HepG2 (cell line): Measurements from ENCODE around the gene TPM2. TPM values are rescaled to one million over a fixed set of nuclear protein-coding genes. Genes with fewer than 3 reads are reported as not detected.
A peak's percentile ranks its signal among the peaks of the same experiment; 100 is the strongest.

ENCODE experiments used
- ATF3 ChIP-seq: sonication (generic); formaldehyde crosslinking; IDR thresholded peaks from 2 replicates; pipeline ENCODE4 v1.4.0; 2020; ENCODE audit warnings: missing genetic modification reagents
- CBX1 ChIP-seq: IDR thresholded peaks from one replicate; pipeline ENCODE4 v1.6.1; 2016; ENCODE audit warnings: antibody characterized with exemption, low read depth
- DDIT3 ChIP-seq: sonication (generic); formaldehyde crosslinking; IDR thresholded peaks from 2 replicates; pipeline ENCODE4 v1.4.0; 2020; ENCODE audit warnings: mild to moderate bottlenecking, missing genetic modification reagents
- HNRNPUL1 ChIP-seq: fragments of 200-400 bp; formaldehyde crosslinking; IDR thresholded peaks from 2 replicates; pipeline ENCODE4 v1.6.1; 2017; ENCODE audit warnings: low read depth, mild to moderate bottlenecking, low read length, moderate library complexity
- IRF1 ChIP-seq: sonication (generic); formaldehyde crosslinking; IDR thresholded peaks from 2 replicates; pipeline ENCODE4 v1.4.0; 2020; ENCODE audit warnings: low read depth, mild to moderate bottlenecking, missing genetic modification reagents
- KLF15 ChIP-seq: sonication (generic); formaldehyde crosslinking; IDR thresholded peaks from 2 replicates; pipeline ENCODE4 v1.8.1; 2023; ENCODE audit warnings: borderline replicate concordance, mild to moderate bottlenecking, inconsistent platforms, missing genetic modification reagents, mixed read lengths
- ONECUT2 ChIP-seq: sonication (generic); formaldehyde crosslinking; IDR thresholded peaks from 2 replicates; pipeline ENCODE4 v1.4.0; 2020; ENCODE audit warnings: missing genetic modification reagents
- POGK ChIP-seq: sonication (generic); formaldehyde crosslinking; conservative IDR thresholded peaks from 2 replicates; pipeline ENCODE4 v1.8.0; 2022; ENCODE audit warnings: mild to moderate bottlenecking, moderate library complexity, missing genetic modification reagents
- PREB ChIP-seq: sonication (generic); formaldehyde crosslinking; IDR thresholded peaks from 2 replicates; pipeline ENCODE4 v1.4.0; 2020; ENCODE audit warnings: missing genetic modification reagents
- REST ChIP-seq, 2 experiments: IDR thresholded peaks; 2 replicates each; pipeline ENCODE4 v1.6.1; 2011 to 2012; ENCODE audit warnings: low read length in 2 of 2, borderline replicate concordance in 1 of 2, low read depth in 1 of 2, mild to moderate bottlenecking in 1 of 2, moderate library complexity in 1 of 2
- SETDB1 ChIP-seq: sonication (generic); formaldehyde crosslinking; IDR thresholded peaks from 2 replicates; pipeline ENCODE4 v1.5.1; 2020; ENCODE audit warnings: missing genetic modification reagents, mild to moderate bottlenecking, borderline replicate concordance
- SP2 ChIP-seq: sonication (generic); formaldehyde crosslinking; IDR thresholded peaks from 2 replicates; pipeline ENCODE4 v1.5.1; 2020; ENCODE audit warnings: mild to moderate bottlenecking, missing genetic modification reagents
- TSC22D2 ChIP-seq: sonication (generic); formaldehyde crosslinking; IDR thresholded peaks from 2 replicates; pipeline ENCODE4 v1.5.1; 2020; ENCODE audit warnings: missing genetic modification reagents, mild to moderate bottlenecking, borderline replicate concordance
- ZBTB7A ChIP-seq: sonication (generic); formaldehyde crosslinking; IDR thresholded peaks from 2 replicates; pipeline ENCODE4 v1.8.0; 2022; ENCODE audit warnings: mild to moderate bottlenecking, missing genetic modification reagents
- ZNF230 ChIP-seq: sonication (generic); formaldehyde crosslinking; IDR thresholded peaks from 2 replicates; pipeline ENCODE4 v1.4.0; 2020; ENCODE audit warnings: mild to moderate bottlenecking, missing genetic modification reagents
- ZNF234 ChIP-seq: sonication (generic); formaldehyde crosslinking; conservative IDR thresholded peaks from 2 replicates; pipeline ENCODE4 v1.5.1; 2020; ENCODE audit warnings: mild to moderate bottlenecking, missing genetic modification reagents
- ZNF235 ChIP-seq: sonication (generic); formaldehyde crosslinking; IDR thresholded peaks from 2 replicates; pipeline ENCODE4 v1.8.1; 2023; ENCODE audit warnings: mild to moderate bottlenecking, missing genetic modification reagents, borderline replicate concordance
- ZNF44 ChIP-seq: sonication (generic); formaldehyde crosslinking; IDR thresholded peaks from 2 replicates; pipeline ENCODE4 v1.5.1; 2020; ENCODE audit warnings: mild to moderate bottlenecking, missing genetic modification reagents
- ZNF569 ChIP-seq: sonication (generic); formaldehyde crosslinking; IDR thresholded peaks from 2 replicates; pipeline ENCODE4 v1.5.0; 2020; ENCODE audit warnings: mild to moderate bottlenecking, missing genetic modification reagents, moderate library complexity, borderline replicate concordance
- ZNF576 ChIP-seq: sonication (generic); formaldehyde crosslinking; IDR thresholded peaks from 2 replicates; pipeline ENCODE4 v1.4.0; 2020; ENCODE audit warnings: mild to moderate bottlenecking, missing genetic modification reagents
- ZSCAN30 ChIP-seq: sonication (generic); formaldehyde crosslinking; IDR thresholded peaks from 2 replicates; pipeline ENCODE4 v1.5.0; 2020; ENCODE audit warnings: mild to moderate bottlenecking, missing genetic modification reagents
- polyA plus RNA-seq, 8 experiments: library from polyadenylated mRNA; depleted of rRNA in 3 of 8; stranded (reverse) in 7 of 8; unstranded in 1 of 8; fragments of >200 nt; fragmentation: Illumina TruSeq in 4 of 8; extraction: Trizol in 4 of 8; gene quantifications; 2 replicates each; pipeline versions ENCODE4 v1.2.1 to v1.2.3, GENCODE V29; 2011 to 2016; ENCODE audit warnings: low read depth in 4 of 8, missing spikeins in 1 of 8, mixed read lengths in 1 of 8; ENCODE audit not compliant: insufficient read depth in 1 of 8
- total RNA-seq, 5 experiments: library from RNA; depleted of rRNA; stranded (reverse); fragments of >200 nt; fragmentation: Illumina TruSeq; extraction: Trizol; gene quantifications; 2 replicates each; pipeline ENCODE4 v1.2.3, GENCODE V29; 2016; ENCODE audit warnings: low read depth in 1 of 5

Gene TPM2
- total and polyA plus RNA-seq, 2 of the 13 experiments (the other 11 are each of a cell fraction or from before 2014, with no cell fraction given), result 3.1 to 10.7 TPM

- TF ChIP-seq ONECUT2 (CRISPR knock-in tag), result no peak
- TF ChIP-seq HNRNPUL1, result 0 out of 2 replicates have a peak, but pooled peaks have one; percentile 35
- TF ChIP-seq ZNF44 (CRISPR knock-in tag), result no peak
- no peak for TF ChIP-seq ZNF569
- no peak for TF ChIP-seq ZNF576 (CRISPR knock-in tag)
- no peak; the same call in 1 of the 2 replicates for TF ChIP-seq ZNF234 (CRISPR knock-in tag)
- no peak for TF ChIP-seq TSC22D2 (CRISPR knock-in tag)
- TF ChIP-seq ZBTB7A (CRISPR knock-in tag), result no peak
- no peak for TF ChIP-seq SP2 (CRISPR knock-in tag)
- no peak for TF ChIP-seq ATF3 (CRISPR knock-in tag)
- TF ChIP-seq IRF1 (CRISPR knock-in tag), result no peak
- no peak for TF ChIP-seq REST (IDR thresholded peaks at IDR 0.05; ENCODE audit: borderline replicate concordance in 1 of 2, low read depth in 1 of 2, low read length in 2 of 2)
- TF ChIP-seq DDIT3 (CRISPR knock-in tag), result no peak
- no peak for TF ChIP-seq SETDB1 (CRISPR knock-in tag)
- TF ChIP-seq POGK, result peak; percentile 69; the same call in 1 of the 2 replicates
- TF ChIP-seq ZSCAN30 (CRISPR knock-in tag), result no peak; the same call in 1 of the 2 replicates
- peak; percentile 70 for TF ChIP-seq CBX1
- 0 out of 2 replicates have a peak, but pooled peaks have one; percentile 35 for TF ChIP-seq ZNF230 (CRISPR knock-in tag)
- TF ChIP-seq KLF15 (CRISPR knock-in tag), result no peak
- TF ChIP-seq ZNF235 (CRISPR knock-in tag), result no peak
- TF ChIP-seq PREB, result no peak
Measured at GRCh38 chr9:35646533-35647265, 43.0 kb downstream of the TPM2 start (continued).
